Fibroblast of pulmonary artery (primary cell): ENCODE results near the gene EVI5L.
"Not testable (repeated sequence)": the region's sequence is repeated elsewhere in the genome, so short reads cannot be mapped to it uniquely, and the experiment has no call there.

Source experiments
- DNase-seq: peaks from one replicate; pipeline ENCODE4 v3.0.0-alpha.2; 2010; ENCODE audit warnings: low read depth
- H3K4me3 ChIP-seq: replicated peaks from 2 replicates; pipeline ENCODE4 v1.5.1; 2011; ENCODE audit warnings: low read depth, mild to moderate bottlenecking, control low read depth, low read length, moderate library complexity
- CTCF ChIP-seq: IDR thresholded peaks from 2 replicates; pipeline ENCODE4 v1.5.1; 2011; ENCODE audit warnings: mild to moderate bottlenecking, control low read depth, low read length, inconsistent platforms; ENCODE audit errors: missing control alignments

EVI5L gene

GRCh38 chr19:7788178-7788932, 41.7 kb upstream of the EVI5L start:
- H3K4me3 ChIP-seq = no peak overlapping the region
- DNase-seq = no peak
- no peak for TF ChIP-seq CTCF

GRCh38 chr19:7788933-7789323, 41.1 kb upstream of the EVI5L start:
- no peak for TF ChIP-seq CTCF
- H3K4me3 ChIP-seq = no peak overlapping the region
- no peak for DNase-seq

- DNase-seq = no peak
- no peak for TF ChIP-seq CTCF
- H3K4me3 ChIP-seq = no peak overlapping the region
Observed at GRCh38 chr19:7789447-7789846, 40.6 kb upstream of the EVI5L start.

- no peak for DNase-seq
- TF ChIP-seq CTCF = no peak
- no peak overlapping the region for H3K4me3 ChIP-seq
Observed at GRCh38 chr19:7790416-7790815, 39.6 kb upstream of the EVI5L start.

- peak; percentile 18 for DNase-seq
Observed at GRCh38 chr19:7792281-7792680, 37.7 kb upstream of the EVI5L start.

GRCh38 chr19:7792701-7793100, 37.3 kb upstream of the EVI5L start:
- DNase-seq, H3K4me3 ChIP-seq: not testable (repeated sequence)

More at GRCh38 chr19:7792281-7792680, 37.7 kb upstream of the EVI5L start:
- TF ChIP-seq CTCF = no peak
- H3K4me3 ChIP-seq = no peak overlapping the region

- TF ChIP-seq CTCF = no peak
- DNase-seq = no peak
- H3K4me3 ChIP-seq = no peak overlapping the region
Observed at GRCh38 chr19:7793493-7793892, 36.5 kb upstream of the EVI5L start.
